CD4-positive, alpha-beta T cell treated with Interleukin-21 for 1 hour (primary cell): ENCODE measurements around the gene RPS16.

Source experiments
- DNase-seq: peaks from one replicate; pipeline ENCODE4 v3.0.0-alpha.2; 2020

RPS16 gene

GRCh38 chr19:39448271-39448670, 12.5 kb upstream of the RPS16 start:
- DNase-seq: no peak

GRCh38 chr19:39446365-39447084, 10.8 kb upstream of the RPS16 start:
- DNase-seq: no peak

GRCh38 chr19:39445196-39446111, 9.7 kb upstream of the RPS16 start, which contains the start of gene SUPT5H:
SUPT5H (plus strand) TSS chr19:39445582; CDS start chr19:39445891, 309 bp downstream.
- peak; percentile 99 for DNase-seq

DNA sequence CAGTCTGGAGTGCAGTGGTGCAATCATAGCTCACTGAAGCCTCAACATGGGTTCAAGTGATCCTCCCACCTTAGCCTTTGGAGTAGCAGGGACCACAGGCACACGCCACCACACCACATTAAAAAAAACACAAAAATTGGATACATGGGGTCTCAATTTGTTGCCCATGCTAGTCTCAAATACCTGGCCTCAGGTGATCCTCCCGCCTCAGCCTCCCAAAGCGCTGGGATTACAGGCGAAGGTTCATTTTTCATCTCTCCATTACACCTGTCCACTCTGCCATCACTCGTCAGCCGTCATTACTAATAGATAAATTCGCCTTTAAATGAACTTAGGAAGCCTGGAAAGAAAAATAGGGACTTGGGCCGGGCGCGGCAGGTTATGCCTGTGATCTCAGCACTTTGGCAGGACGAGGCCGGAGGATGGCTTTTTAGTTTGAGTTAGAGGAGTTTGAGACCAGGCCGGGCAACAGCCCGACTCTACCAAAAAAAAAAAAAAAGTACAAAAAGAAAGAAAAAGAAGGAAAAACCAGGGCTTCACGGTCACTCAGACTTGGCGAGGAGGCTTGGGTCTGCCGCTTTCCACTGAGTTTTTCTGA, 8.9 kb upstream of the RPS16 start:
- DNase-seq: no peak

GRCh38 chr19:39438270-39438934, 2.7 kb upstream of the RPS16 start:
- no peak for DNase-seq

DNA sequence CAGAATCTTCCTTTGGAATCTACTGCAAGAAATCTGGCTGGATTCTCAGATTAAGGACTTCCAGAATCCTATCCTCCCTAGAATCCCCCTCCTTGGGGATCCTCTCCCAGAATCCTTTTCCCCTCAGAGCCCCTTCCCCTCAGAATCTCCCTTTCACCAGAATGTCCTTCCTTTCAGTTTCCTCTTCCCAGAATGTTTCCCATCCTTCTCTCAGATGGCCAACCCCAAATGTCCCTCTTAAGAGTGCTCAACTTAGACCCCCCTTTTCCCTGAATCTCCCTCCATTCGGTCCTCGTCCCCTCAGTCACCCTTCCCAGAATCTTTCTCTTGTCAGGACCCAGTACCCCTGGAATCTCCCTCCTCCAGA, 584 bp upstream of the RPS16 start:
- no peak for DNase-seq

GRCh38 chr19:39434123-39435076, 1.3 kb downstream of the RPS16 start:
- no peak for DNase-seq

GRCh38 chr19:39433480-39434079, 2.2 kb downstream of the RPS16 start:
- no peak for DNase-seq

- no peak for DNase-seq
Measured at GRCh38 chr19:39432677-39433025, 3.1 kb downstream of the RPS16 start.

- DNase-seq: peak; percentile 88
Measured at GRCh38 chr19:39430675-39431593, 4.8 kb downstream of the RPS16 start.

DNA sequence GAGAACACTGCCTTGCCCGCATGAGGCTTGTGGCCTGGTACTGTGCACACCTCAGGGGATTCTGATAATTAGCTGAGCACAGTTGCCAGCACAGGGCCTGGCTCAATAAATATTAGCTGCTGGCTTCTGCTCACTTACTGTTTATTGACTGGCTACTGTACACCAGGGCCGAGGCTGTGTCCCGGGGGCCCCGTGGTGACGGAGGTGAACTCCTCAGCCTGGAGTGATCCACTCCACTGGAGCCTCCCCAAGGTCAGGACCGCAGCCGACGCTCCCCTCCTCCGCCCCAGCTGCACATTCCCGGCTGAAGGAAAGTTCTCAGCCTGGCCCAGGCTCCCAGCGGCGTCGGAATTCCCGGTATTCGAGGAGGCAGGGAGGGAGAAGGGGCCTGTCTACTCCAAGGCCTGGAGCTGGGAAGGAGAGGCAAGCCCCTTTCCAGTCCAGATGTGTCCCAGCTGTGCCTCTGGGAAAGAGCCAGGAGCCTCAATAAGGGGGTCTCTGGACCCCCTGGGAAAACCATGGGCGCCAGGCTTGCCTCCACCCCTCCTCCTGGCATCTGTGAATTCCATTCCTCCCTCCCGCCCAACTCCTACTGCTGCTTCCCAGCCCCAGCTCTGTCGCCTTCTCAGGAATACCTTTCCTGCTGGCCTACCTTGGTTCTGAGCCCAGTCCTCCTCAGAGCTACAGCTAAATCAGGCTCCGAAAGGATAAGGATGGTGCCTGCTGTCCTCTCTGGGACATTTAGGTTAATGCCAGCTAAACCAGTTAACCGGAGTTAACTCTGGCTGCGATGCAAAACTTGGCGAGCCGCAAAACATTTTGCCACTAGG, 7.3 kb downstream of the RPS16 start:
- DNase-seq: peak; percentile 20

GRCh38 chr19:39427707-39428106, 8.0 kb downstream of the RPS16 start:
- DNase-seq: no peak

- no peak for DNase-seq
Measured at GRCh38 chr19:39426170-39426569, 9.6 kb downstream of the RPS16 start.

GRCh38 chr19:39425744-39426143, 10.0 kb downstream of the RPS16 start:
- no peak for DNase-seq

DNA sequence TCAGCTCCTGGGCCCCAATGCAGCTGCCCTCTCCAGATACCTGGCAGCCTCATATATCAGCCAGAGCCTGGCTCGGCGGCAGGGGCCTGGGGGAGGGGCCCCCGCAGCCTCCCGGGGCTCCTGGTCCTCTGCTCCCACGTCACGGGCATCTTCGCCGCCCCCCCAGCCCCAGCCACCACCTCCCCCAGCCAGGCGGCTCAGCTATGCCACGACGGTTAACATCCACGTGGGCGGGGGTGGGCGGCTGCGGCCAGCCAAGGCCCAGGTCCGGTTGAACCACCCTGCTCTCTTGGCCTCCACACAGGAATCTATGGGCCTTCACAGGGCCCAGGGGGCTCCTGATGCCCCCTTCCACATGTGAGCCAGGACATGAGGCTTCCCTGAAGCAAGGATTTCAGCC, 10.8 kb downstream of the RPS16 start:
- no peak for DNase-seq

DNA sequence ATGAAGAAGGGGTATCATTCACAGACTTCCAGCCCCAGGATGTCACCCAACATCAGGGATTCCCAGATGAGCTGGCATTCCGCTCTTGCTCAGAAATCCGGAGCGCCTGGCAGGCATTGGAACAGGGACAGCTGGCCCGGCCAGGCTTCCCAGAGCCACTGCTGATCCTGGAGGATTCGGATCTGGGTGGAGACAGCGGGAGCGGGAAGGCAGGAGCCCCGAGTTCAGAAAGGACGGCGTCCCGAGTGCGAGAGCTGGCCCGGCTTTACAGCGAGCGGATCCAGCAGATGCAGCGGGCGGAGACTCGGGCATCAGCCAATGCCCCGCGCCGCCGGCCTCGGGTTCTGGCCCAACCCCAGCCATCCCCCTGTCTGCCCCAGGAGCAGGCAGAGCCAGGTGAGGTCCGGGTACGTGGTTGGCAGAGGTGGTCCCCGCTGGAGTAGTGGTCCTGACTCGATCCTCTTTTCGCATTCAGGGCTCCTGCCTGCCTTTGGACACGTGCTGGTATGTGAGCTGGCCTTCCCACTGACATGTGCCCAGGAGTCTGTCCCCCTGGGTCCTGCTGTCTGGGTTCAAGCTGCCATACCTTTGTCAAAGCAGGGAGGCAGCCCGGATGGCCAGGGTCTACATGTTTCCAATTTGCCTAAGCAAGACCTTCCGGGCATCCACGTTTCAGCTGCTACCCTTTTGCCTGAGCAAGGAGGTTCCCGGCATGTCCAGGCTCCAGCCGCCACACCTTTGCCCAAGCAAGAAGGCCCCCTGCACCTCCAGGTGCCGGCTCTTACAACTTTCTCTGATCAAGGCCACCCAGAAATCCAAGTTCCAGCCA, 12.3 kb downstream of the RPS16 start:
- no peak for DNase-seq

DNA sequence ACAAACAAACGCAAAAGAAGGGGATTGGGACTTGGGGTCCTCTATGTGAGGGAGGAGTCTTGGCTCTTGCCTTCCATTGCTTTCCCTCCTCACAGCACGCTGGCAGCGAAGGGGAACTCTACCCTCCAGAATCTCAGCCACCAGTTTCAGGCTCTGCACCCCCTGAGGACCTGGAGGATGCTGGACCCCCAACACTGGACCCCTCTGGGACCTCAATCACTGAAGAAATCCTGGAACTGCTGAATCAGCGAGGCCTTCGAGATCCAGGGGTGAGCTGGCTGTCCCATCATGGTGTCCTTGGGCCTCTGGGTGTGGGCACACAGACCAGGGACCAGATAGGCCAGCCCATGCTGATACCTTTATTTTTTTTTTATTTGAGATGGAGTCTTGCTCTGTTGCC, 13.7 kb downstream of the RPS16 start:
- no peak for DNase-seq

DNA sequence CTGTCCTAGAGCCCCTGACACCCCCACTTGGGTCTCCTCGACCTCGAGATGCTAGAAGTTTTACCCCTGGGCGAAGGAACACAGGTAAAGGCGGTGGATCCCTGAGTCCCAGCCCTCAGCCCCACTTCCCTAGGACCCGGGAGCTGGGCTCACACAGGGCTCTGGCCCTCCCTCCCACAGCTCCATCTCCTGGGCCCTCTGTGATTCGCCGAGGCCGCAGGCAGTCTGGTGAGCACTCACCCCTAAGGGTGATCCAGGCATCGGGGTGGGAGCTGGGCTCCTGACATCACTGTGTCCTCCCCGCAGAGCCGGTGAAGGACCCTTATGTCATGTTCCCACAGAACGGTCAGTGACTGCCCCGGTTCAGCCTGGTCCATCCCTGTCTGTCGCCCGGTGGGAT, 15.0 kb downstream of the RPS16 start:
- DNase-seq: no peak

GRCh38 chr19:39419003-39419402, 16.7 kb downstream of the RPS16 start:
- no peak for DNase-seq
